ENCODE results near the gene RAP1GDS1.
"Not testable (repeated sequence)": the region's sequence is repeated elsewhere in the genome, so short reads cannot be mapped to it uniquely, and the experiment has no call there.

Gene RAP1GDS1

DNA sequence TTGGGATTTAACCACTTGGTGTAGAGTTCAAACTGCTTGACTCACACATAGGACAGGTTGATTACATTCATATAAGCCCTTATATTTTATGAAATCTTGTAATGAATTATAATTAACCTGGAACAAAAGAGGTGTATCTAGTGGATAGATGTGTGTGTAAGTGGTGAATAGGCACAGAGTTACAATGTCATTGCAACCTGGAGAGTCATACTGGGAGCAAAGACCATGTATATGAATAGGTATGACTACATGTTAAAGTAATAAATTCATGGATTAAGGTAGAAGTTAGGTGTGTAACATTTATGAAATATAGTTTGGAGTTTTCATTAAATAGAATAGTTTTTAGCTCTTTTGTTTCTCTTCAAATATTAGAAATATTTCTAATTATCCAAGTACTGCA is 26.1 kb downstream of the RAP1GDS1 start:
- no peak for DNase-seq

DNA sequence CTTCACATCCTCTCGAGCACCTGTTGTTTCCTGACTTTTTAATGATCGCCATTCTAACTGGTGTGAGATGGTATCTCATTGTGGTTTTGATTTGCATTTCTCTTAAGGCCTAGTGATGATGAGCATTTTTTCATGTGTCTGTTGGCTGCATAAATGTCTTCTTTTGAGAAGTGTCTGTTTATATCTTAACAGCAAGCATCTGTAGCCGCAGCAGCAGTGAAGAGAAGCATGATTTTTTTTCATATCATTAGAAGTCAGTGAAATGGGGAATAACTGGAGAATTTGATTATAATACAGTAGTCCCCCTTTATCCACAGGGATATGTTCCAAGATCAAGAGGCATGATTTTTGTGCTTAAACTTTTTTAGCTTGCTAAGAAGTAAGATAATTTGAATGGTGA is 27.5 kb downstream of the RAP1GDS1 start:
- not testable (repeated sequence) for DNase-seq

DNA sequence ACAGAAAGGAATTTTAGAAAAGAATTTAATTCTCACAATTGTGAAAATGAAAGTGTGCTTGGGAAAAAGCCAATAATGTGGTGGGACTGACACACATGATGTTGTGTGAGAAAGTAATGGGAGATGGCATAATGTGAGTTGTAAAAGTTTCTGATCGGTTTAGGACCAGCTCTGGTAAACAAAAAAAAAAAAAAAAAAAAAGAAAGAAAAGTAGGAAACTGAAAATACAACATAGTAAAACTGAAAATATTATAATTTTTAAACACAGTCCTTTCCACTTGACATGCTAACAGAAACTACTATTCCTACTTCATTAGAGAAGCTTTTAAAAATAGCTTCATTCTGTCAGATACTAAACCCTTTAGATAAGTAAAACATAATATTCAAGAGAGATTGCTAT is 28.2 kb downstream of the RAP1GDS1 start:
- DNase-seq, result no peak

DNA sequence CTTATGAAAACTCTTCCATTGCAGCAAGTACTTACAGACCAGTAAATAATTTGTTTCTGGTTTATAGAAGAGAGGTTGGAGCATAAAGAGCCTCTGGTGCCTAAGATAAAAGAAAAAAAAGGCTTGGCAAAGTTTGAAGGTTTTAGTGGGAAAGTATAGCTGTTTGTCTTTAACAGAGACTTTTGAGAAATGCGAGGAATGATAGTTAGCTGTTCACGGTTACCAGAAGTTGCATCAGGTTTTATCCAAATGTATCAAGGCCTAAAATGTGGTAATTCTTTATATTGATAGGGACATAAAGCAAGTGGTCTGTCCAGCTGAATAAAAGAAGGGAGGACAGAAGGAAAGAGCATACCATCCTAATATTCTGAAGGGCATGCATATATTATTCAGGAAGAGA is 29.3 kb downstream of the RAP1GDS1 start:
- no peak for DNase-seq

DNA sequence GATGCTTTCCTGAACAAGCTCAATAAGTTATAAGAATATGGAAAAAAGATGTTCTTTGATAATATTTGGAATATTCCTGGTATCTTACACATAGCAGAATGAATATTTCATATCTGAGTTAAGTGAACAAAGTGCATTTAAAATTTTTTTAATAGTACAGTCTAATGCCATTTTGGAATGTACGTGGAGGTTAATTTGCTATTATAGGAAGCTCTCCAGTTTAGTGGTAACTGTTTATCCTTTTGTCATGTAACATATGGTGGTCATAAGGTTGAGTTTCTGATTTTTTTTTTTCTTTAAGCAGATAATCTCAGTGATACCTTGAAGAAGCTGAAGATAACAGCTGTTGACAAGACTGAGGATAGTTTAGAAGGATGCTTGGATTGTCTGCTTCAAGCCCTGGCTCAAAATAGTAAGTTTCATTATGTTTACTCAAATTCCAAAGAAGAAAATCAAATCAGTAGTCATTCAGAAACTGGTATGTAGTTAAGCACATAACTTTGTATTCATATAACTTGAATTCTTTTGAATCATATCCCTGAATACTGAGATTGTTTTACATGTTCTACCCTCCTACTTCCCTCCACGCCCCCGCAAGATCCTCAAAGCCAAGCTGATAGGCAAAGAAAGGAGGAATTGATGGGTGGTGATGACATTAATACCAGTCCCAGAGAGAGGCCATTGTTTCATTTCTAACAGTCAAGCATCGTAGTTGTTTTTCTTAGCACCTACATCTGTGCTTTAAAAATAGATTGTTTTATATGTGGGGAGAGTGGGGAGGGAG is 32.1 kb downstream of the RAP1GDS1 start:
- DNase-seq, result peak in 36 of 56 donors; percentile 1 to 66 (median 21)

DNA sequence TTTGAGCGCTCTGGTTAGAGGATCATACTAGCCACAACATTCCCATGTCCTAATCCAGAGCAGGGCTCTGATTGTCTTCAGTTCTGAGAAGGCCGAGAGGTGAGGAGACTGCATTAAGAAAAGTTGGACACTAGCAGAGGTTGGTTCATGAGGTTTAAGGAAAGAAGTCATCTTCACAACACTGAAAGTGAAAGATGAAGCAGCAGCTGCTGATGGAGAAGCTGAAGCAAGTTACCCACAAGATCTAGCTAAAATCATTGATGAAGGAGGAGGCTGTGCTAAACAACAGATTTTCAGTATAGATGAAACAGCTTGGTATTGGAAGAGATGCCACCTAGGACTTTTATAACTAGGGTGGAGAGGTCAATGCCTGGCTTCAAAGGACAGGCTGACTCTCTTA is 36.8 kb downstream of the RAP1GDS1 start:
- no peak for DNase-seq

DNA sequence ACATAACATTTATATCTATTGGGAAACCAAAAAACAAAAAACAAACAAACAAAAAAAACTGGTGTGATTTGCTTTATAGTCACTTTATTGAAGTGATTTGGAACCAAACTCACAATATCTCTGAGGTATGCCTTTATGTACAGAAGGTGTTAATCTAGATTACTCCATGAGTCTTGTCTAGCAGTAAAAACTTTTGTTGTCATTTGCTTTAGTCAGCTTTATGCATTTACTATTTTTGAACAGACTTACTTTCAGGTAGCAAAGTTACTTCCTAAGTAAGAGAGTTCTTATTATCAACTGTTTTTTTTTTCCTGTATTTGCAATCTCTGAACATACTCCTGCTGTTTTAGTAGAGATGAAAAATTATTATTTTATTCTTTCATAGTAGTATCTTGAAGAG is 39.5 kb downstream of the RAP1GDS1 start:
- no peak for DNase-seq

DNA sequence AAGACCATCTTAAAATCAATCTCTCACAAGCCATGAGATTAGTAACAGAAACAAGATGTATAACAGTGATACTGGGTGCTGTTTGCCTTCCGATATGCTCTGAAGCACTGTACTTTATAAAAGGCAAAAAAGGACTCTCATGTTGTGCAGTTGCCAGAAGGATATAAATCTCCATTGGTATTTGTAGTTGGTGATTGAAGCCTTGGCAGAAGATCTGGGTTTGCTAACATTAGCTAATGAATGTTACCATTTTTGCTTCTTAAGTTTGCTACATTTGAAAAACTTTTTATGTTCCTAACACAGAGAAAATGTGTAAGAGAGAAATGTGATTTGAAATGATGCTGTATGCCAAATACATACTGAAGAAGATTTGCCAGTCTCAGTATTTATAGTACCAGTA is 44.4 kb downstream of the RAP1GDS1 start:
- no peak for DNase-seq

DNA sequence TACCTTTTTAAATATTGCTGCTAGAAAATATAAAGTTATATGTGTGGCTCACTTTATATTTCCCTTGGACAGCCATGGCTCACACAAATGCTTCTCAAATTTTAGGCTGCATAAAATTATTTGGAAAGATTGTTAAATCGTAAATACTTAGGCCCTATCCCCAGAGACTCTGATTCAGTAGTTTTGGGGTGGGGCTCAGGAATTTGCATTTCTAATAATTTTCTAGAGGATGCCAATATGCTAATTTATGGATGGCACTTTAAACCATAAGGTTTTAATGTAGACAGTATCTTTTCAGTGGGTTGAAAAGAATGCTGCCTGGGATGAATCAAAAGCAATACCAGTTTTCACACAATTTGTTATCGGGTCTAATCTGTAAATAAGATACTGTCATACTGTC is 49.7 kb downstream of the RAP1GDS1 start:
- DNase-seq, result no peak

DNA sequence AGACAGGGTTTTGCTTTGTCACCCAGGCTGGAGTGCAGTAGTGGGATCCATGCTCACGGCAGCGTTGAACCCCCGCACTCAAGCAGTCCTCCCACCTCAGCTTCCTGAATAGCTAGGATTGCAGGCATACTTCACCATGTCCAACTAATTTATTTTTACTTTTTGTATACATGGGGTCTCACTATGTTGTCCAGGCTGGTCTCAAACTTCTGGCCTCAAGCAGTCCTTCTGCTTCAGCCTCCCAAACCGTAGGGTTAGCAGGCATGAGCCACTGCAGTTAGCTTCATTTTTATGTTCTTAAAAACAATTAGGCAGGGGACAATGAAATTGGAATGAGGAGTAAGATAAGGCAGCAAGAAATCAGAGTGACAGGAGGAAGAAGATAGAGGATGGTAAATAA is 50.5 kb downstream of the RAP1GDS1 start:
- DNase-seq, result no peak

DNA sequence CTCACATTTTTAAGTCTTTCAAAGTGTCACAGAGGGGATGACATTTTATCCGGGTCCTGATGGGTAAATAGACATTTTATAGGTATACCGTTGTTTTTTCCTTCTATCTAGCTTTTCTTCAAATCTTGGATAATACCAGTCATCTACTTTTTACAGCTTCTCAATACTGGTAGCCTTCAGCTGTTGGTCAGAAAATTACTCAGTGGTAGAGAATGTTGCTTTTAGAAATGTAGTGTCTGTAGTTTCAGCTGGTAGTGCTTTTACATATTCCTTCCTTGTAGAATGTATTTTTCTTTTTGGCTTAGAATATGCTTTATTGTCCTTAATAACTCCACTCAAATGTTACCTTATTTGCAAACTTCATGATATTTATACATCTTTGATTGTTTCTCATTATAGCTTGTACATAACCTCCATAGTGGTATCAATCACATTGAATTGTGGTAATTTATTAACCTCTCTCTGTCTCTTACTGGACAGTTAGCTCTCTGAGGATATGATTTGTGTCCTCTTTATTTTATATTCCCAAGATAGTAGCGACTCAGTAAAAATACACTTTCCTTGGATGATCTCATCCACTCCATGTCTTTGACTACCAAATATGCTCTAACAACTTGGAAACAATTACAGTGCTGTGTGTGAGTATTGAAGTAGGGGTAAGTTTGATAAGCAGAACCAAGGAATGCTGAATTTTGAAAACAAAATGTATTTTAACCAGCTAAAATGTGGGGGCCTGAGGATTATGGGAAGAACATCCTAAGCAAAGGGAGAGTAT is 53.8 kb downstream of the RAP1GDS1 start:
- no peak for DNase-seq

DNA sequence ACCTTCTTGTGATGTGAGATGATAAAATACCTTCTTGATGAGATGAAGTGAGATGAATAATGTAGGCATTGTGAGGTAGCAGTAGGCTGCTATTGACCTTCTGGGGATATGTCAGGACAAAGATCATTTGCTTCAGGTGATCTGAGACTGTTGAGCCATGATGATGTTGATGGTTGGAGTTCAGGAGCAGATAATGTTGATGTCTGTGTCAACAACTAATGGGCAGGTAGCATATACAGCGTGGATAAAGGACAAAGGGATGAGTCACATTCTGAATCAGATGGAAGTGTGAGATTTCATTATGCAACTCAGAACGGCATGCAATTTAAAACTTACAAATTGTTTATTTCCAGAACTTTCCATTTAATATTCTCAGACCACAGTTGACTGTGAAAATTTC is 57.3 kb downstream of the RAP1GDS1 start:
- no peak for DNase-seq

DNA sequence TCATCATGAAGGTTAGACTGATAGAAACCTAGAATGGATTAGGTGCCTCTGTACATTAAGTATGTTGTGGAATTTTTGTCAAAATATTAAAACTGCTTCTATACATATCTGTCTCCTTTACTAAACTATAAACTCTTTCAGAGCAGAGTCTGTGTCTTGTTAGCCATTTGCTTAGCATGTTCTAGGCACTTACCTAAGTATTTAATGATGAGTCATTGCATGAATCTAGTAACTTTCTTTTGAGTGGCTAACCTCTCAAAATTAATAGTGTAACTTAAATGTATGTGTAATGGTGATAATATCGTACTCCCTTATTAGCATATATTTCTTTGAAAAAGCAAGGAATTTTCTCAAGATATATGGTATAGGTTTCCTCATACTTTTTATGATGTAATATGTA is 57.8 kb downstream of the RAP1GDS1 start:
- no peak for DNase-seq

DNA sequence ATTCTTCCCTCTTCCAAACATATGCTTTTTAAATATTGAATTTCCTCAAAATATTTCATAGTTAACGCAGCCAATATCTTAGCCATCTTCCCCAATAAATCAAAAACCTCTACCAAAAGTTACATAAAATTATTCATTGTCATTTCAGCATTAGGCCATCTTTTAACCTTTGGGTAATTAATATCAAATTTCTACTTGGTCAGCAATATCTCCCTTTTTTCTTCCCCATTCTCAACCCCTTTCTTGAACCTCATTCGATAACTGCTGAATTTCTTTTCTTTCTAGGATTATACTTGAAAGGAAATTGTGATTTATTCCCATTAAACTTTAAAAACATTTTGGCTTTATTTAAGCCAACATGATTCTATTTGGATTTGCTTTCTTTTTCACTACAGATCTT is 65.0 kb downstream of the RAP1GDS1 start:
- DNase-seq, result no peak

DNA sequence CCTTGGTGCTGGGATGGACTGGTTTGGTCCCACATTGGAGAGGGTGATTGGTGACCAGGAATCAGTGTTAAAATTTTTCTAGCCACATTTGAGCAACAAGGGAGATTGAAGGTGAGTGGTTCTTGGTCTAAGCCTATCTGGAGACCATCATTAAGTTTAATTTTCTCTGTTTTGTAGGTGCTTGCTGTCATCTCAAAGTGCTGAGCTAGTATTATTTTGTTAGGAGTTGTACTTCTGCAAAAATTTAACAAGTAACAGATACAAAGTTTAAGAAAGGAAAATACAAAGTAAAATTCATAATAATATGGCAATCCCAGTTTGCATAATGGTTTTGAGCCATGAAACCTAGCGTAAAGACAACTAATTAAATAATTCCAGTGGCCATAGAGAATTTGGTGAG is 66.5 kb downstream of the RAP1GDS1 start:
- DNase-seq, result no peak

DNA sequence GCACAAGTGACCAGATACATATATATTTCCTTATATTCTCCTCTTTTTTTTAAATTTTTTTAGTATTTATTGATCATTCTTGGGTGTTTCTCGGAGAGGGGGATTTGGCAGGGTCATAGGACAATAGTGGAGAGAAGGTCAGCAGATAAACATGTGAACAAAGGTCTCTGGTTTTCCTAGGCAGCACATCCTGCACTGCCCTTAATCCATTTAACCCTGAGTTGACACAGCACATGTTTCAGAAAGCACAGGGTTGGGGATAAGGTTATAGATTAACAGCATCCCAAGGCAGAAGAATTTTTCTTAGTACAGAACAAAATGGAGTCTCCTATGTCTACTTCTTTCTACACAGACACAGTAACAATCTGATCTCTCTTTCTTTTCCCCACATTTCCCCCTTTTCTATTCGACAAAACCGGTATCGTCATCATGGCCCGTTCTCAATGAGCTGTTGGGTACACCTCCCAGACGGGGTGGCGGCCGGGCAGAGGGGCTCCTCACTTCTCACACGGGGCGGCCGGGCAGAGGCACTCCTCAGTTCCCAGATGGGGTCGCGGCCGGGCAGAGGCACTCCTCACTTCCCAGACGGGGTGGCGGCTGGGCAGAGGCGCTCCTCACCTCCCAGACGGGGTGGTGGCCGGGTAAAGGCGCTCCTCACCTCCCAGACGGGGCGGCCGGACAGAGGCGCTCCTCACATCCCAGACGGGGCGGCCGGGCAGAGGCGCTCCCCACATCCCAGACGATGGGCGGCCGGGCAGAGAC is 68.9 kb downstream of the RAP1GDS1 start:
- not testable (repeated sequence) for DNase-seq

DNA sequence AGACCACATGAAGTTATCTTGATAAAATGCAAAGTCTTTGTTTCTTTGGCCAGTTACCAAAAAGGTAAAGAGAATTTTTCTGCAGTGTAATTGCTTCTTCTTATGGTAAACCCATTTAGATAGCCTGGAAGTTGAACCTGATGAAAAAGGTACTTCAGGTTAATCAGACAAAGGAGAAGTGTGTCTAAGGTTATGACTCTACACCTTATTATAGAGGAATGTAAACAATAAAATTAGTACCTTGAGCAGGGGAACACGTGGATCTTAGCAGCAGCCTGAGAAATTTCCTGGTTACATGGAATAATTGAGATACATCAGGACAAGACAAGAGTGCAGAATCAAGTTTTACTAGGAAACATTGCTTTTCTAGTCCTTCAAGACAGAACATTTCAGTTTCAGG is 70.8 kb downstream of the RAP1GDS1 start:
- DNase-seq, result no peak

DNA sequence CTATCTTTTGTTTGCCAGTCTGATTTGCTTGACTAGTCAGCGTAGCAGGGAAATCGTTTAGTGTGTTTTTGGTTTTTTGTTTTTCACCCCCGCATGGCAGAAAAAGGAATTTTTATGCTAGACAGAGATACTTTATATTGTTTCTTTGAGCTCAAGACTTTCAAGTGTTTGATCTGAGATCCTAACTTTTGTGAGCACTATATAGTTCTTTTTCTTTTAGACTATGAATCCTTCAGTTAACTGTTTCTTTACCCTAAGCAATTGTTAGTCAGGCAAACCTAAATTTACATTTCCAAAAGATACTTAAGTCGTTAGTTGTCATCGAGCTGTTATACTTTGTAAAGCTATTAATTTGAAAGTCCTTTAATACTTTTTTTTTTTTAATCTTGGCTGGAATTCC is 73.3 kb downstream of the RAP1GDS1 start:
- DNase-seq, result no peak

DNA sequence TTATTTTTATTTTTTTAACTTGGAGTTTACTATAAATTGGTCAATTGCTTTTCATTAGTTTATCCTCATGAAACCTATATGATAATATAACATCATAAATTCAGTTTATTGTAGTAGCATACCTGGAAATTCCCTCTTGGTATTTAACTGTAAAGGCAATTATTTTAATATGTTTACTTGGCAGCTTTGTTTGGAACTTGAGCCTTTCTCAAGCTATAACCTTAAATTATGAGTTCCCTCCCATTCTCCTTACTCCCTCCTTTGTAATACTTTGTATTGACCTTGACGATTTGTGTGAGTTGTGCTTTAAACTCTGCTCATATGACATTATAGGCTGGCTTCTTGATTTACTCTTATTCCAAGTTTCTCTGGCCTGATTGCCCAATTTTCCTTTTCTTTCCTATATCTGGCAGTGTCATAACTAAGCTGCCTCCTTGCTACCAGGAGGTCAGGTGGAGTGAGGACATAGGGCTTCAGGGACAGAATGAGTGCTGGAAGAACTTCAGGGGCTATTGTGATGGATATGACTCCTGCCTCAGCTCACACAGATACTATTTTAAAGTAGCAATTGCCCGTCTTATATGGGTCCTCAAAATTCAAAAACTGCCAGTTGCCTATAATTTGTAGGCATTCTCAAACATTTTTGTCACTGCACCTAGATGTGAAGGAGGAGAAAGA is 77.7 kb downstream of the RAP1GDS1 start:
- no peak for DNase-seq

DNA sequence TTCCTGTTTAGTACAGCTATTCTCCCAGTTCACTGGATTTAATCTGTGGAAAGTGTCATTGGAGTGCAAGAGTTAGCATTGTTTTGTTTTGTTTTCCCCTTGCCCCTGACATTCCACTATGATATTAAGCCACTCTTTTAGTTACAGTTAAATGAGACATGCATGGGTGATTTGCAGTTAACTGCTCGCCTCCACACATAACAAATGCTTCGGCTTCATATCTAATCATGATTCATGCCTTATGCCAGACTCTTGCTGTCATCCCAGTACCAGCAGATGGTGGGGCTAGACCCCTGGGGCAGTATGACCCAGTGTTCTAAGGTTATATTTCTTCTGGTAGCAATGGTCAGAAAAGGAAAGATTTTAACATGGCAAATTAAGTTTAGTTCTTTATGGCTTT is 80.1 kb downstream of the RAP1GDS1 start:
- no peak for DNase-seq

DNA sequence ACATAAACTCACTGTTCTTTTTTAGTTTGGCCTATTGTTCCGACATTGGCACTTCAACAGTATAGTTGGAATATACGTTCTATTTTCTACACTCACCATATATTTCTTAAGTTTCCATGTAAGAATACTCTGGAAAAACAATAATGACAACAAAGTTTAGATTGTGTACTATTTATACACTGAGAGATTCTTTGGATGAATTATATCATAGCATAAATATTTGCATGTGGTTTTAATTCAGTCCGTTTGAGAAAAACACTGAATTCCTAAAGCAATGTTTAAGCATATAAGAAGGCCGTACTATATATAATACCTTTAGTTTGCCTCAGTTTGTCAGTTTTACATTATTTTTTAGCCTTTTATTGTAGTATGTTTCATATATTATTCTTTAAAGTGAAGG is 82.4 kb downstream of the RAP1GDS1 start:
- no peak for DNase-seq

DNA sequence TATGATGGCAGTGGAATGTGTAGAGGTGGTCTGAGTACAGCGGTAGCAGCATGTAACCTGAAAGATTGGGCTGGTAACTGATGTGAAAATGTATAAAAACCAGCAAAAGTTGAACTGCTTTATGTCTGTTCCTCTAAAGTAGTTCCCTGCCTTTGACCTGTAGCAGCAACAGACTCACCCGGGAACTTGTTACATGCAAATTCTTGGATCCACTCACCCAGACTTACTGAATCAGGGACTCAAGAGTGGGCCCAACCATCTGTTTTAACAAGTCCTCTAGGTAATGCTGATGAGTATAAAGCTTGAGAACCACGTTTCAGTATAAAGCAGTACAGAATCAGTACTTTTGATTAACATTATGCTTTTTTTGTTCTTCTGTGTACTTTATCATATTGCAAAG is 84.7 kb downstream of the RAP1GDS1 start:
- no peak for DNase-seq
